HG02759 (cell line): ENCODE measurements around the gene DIAPH3.

ENCODE experiments used
- ATAC-seq: cut with Tn5 transposase; IDR thresholded peaks from one replicate; pipeline ENCODE4 v1.9.1; 2021; ENCODE audit warnings: mild to moderate bottlenecking, moderate library complexity; ENCODE audit not compliant: unreplicated experiment

The DIAPH3 gene

GRCh38 chr13:59641817-59642216 is 521.9 kb downstream of the DIAPH3 start:
- ATAC-seq, result no peak

DNA sequence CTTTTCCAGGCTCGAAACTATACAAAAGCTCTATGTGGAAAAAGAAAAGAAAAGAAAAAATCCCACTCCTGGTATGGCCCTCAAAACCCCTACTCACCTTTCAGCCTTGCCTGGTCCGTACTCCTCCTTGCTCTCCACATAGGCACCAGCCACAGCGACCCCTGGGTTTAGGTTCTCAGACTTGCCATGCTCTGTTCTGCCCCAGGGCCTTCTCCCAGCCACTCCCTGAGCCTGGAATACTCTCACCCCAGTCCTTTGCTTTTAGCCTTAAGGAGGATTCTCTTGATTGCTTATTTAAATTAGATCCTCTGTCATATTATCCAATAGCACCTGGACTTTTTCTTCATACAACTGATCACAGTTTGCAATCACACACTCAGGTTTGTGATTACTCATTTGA is 522.5 kb downstream of the DIAPH3 start:
- no peak for ATAC-seq

DNA sequence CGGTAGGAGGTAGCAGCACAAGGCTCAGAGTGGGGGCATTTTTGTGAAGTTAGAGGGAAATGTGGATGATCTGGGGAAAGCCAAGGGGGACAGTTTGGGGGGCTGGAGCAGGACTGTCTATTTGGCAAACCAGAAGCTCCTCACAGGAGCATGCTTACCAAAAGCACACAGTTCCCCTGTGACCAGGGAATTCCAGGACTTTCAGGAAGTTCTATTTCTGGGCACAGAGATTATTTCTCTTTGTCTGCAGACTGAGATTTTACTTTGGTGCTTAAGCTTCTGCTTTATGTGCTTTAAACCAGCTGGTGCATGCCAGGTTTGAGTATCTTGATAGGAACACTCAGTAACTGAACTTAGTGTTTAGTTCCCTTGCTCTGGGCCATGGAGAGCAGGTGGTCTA is 525.3 kb downstream of the DIAPH3 start:
- ATAC-seq, result no peak

GRCh38 chr13:59635589-59635988 is 528.1 kb downstream of the DIAPH3 start:
- ATAC-seq, result no peak

DNA sequence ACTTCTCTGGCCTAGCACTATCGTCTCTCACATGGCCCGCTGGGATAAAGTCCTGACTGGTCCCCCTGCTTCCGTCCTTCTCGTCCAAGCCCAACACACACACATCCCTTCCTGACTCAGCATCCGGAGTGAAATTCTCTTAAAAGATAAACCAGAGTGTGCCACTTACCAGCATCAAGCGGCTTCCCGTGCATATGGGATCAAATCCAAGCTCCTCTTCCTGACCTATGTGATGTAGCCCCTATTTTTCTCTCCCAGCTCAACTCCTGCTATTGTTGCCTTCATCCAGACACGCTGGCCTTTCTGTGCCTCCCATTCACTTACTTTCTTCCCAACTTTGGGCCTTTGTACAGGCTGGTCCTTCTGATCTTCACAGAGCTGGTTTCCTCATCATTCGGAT is 530.4 kb downstream of the DIAPH3 start:
- ATAC-seq, result no peak

DNA sequence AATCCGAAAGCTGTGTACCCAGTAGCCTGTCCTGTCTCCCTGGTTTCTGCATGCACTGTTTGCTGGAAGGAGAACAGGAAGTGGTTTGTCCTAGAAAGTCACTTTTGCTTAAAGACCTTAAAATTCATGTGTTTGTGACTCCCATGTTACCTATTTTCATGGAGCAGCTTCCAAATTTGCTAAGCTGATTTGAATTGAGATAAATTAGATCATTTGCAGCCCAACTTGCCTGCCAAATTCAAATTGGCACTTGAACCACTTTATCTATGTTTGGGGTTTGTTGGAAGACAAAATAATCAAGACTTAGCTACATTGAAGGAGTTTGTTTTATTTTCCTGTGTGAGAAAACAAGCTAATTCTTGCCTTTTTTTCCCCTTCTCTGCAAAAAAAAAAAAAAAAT is 532.5 kb downstream of the DIAPH3 start:
- no peak for ATAC-seq

DNA sequence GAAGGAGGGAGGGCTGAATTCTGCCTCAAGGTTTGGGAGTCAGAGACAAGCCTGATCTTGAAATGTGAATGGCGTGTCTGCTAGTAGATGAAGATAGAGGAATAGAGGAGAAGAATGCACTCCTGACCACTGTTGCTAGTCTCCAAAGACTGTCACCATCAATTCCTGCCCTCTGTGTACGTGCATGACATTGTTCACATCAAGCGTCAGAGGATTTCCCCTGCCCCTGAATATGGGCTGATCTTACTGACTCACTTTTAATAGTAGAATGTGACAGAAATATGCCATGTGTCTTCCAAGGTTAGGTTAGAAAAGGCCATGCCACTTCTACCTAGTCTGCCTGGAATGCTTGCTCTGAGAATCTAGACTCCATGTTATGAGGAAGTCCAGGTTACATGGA is 538.6 kb downstream of the DIAPH3 start:
- ATAC-seq, result no peak

DNA sequence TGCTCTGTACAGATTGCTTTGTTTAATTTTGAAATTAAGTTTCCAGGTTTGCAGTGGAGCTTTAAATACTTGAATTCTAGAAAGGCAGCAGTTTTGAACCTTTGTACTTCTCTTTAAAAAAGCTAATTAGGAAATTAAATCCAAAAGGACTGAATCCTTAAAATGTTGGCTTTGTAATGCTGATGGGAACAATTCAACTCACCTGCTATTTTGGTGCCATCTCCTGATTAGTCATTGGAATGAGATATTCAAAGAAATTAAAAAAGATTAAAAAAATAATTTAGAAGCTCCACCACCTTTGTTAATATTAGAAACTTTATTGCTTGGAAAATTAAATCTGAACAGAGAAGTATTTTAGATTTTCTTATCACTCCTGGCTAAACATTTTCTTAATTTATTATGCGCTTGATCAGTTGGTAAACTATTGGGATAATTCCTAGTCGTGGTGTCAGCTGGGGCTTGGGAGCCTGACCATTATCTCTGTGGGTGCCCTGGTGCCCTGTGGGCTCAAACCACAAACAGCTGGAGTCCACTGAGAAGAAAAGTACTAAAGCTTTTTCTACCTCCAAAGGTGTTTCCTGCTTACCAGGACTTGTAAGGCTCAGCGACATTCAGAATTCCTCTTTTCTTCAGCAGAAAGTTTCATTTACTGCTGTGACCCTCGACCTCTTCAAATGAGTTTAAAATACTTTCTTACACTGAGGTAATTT is 540.4 kb downstream of the DIAPH3 start:
- ATAC-seq, result no peak

GRCh38 chr13:59621773-59622172 is 542.0 kb downstream of the DIAPH3 start:
- no peak for ATAC-seq
